Panc1 (cell line): Measurements from ENCODE around the gene ARPC1B. TPM values are rescaled to one million over a fixed set of nuclear protein-coding genes. Genes with fewer than 3 reads are reported as not detected.
"Not testable (repeated sequence)": the region's sequence is repeated elsewhere in the genome, so short reads cannot be mapped to it uniquely, and the experiment has no call there.

Experiments
- ATAC-seq: fragments of 200-7000 bp; cut with Tn5 transposase; 2 replicates; pipeline ENCODE4 v1.9.1; 2020; ENCODE audit warnings: mild to moderate bottlenecking, moderate library complexity
- BruUV-seq: library from RNA; stranded (reverse); fragments of 400-500 nt; replicated peaks from 2 replicates; lab custom pipeline; 2021; lab: Mats Ljungman, UMichigan
- CTCF ChIA-PET: fragments of 300-600 bp; sonication (Branson Sonifier 250); formaldehyde crosslinking; loops from one replicate; lab custom pipeline; 2022; ENCODE audit warnings: antibody characterized with exemption; lab: Charles Lee
- POLR2A ChIA-PET: fragments of 300-600 bp; sonication (Branson Sonifier 250); formaldehyde crosslinking; loops from one replicate; lab custom pipeline; 2022; ENCODE audit warnings: antibody characterized with exemption; lab: Charles Lee
- DNase-seq: peaks from one replicate; pipeline ENCODE4 v3.0.0-alpha.2; 2010; ENCODE audit warnings: low read depth, low spot score
- H3K27ac ChIP-seq: 2 replicates; pipeline ENCODE4 v1.5.1; 2011; ENCODE audit warnings: mild to moderate bottlenecking, low read length, inconsistent platforms
- H3K27me3 ChIP-seq: fragments of 200-500 bp; sonication (Bioruptor generic); 2 replicates; pipeline ENCODE4 v1.6.0; 2014; ENCODE audit warnings: low read length, inconsistent platforms; ENCODE audit not compliant: control insufficient read depth, insufficient read depth
- H3K36me3 ChIP-seq: fragments of 200-500 bp; sonication (Bioruptor generic); 2 replicates; pipeline ENCODE4 v1.5.1; 2014; ENCODE audit warnings: inconsistent platforms, mild to moderate bottlenecking, low read length, moderate library complexity; ENCODE audit not compliant: control insufficient read depth, insufficient read depth
- H3K4me1 ChIP-seq: 2 replicates; pipeline ENCODE4 v1.5.1; 2011; ENCODE audit warnings: inconsistent platforms, mild to moderate bottlenecking, low read length, moderate library complexity; ENCODE audit not compliant: control insufficient read depth, insufficient read depth
- H3K4me3 ChIP-seq, 2 experiments: 2 replicates each; pipeline ENCODE4 v1.5.1; 2011 to 2012; ENCODE audit warnings: low read depth in 2 of 2, low read length in 2 of 2, mild to moderate bottlenecking in 2 of 2, inconsistent platforms in 1 of 2, moderate library complexity in 1 of 2
- H3K9me3 ChIP-seq: fragments of 200-500 bp; sonication (Bioruptor generic); 2 replicates; pipeline ENCODE4 v1.5.1; 2014; ENCODE audit warnings: low read depth, mild to moderate bottlenecking, inconsistent platforms, low read length, moderate library complexity; ENCODE audit not compliant: control insufficient read depth, insufficient read depth
- POLR2AphosphoS5 ChIP-seq: IDR thresholded peaks from 2 replicates; pipeline ENCODE4 v1.6.1; 2012; ENCODE audit warnings: mild to moderate bottlenecking, low read depth, low read length, moderate library complexity
- SIN3A ChIP-seq: IDR thresholded peaks from 2 replicates; pipeline ENCODE4 v1.6.1; 2012; ENCODE audit warnings: low read depth, mild to moderate bottlenecking, low read length, moderate library complexity, borderline replicate concordance; ENCODE audit not compliant: insufficient read depth
- TCF7L2 ChIP-seq: IDR thresholded peaks from 2 replicates; pipeline ENCODE4 v1.6.1; 2011; ENCODE audit warnings: mild to moderate bottlenecking, low read depth, low read length, inconsistent platforms
- in situ Hi-C: cut with HindIII; loops from 2 replicates; pipeline ENCODE4 v1.10.0; 2016; ENCODE audit warnings: low sequenced_read_pairs, low pct_unique_long_range_greater_than_20kb
- intact Hi-C: fragments of 100-400 bp; cut with micrococcal nuclease; formaldehyde crosslinking; loops from one replicate; pipeline ENCODE4 v1.10.0; 2022; ENCODE audit not compliant: unreplicated experiment
- total RNA-seq: library from RNA; stranded (reverse); gene quantifications from one replicate; pipeline ENCODE4 v1.2.1, GENCODE V29; 2021; ENCODE audit not compliant: unreplicated experiment
- TF ChIP-seq, protein P1 (sequence below), 2 experiments: IDR thresholded peaks; 2 replicates each; pipeline ENCODE4 v1.6.1; 2011 to 2012; ENCODE audit warnings: low read depth in 2 of 2, control low read depth in 1 of 2, low read length in 1 of 2, mild to moderate bottlenecking in 1 of 2, moderate library complexity in 1 of 2; ENCODE audit not compliant: insufficient read depth in 1 of 2
- TF ChIP-seq, protein P2 (sequence below): fragments of 450-650 bp; IDR thresholded peaks from 2 replicates; pipeline ENCODE4 v1.5.1; 2017; ENCODE audit warnings: mild to moderate bottlenecking

The ARPC1B gene
- total RNA-seq, 1 experiment from 2014 or later, result 266 TPM

DNA sequence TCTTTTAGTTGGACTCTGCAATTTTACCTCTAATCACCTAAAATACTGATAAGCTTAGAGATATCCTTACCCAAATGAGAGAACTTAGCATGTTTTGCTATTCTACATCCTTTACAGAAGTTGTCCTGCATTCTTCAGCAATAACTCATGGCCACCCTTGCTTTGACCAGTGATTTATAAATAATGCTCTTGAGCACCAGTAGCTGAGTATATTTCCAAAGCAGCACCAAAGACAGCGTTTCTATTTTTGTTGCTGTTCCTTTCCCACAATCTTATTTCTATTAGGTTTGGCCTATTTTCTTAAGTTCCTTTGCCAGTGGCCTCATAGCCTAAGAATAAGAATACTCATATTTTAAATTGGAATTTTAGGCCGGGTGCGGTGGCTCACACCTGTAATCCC, 33.9 kb upstream of the ARPC1B start:
- in situ Hi-C loops, result no loop called here
- no TSS peak for BruUV-seq
- no peaks in the 10 kb centered on the region for H3K27me3 ChIP-seq
- TF ChIP-seq SIN3A, result no peak
- TF ChIP-seq, protein P1, sequence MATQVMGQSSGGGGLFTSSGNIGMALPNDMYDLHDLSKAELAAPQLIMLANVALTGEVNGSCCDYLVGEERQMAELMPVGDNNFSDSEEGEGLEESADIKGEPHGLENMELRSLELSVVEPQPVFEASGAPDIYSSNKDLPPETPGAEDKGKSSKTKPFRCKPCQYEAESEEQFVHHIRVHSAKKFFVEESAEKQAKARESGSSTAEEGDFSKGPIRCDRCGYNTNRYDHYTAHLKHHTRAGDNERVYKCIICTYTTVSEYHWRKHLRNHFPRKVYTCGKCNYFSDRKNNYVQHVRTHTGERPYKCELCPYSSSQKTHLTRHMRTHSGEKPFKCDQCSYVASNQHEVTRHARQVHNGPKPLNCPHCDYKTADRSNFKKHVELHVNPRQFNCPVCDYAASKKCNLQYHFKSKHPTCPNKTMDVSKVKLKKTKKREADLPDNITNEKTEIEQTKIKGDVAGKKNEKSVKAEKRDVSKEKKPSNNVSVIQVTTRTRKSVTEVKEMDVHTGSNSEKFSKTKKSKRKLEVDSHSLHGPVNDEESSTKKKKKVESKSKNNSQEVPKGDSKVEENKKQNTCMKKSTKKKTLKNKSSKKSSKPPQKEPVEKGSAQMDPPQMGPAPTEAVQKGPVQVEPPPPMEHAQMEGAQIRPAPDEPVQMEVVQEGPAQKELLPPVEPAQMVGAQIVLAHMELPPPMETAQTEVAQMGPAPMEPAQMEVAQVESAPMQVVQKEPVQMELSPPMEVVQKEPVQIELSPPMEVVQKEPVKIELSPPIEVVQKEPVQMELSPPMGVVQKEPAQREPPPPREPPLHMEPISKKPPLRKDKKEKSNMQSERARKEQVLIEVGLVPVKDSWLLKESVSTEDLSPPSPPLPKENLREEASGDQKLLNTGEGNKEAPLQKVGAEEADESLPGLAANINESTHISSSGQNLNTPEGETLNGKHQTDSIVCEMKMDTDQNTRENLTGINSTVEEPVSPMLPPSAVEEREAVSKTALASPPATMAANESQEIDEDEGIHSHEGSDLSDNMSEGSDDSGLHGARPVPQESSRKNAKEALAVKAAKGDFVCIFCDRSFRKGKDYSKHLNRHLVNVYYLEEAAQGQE (IDR thresholded peaks at IDR 0.05; ENCODE audit: insufficient read depth in 1 of 2, low read depth in 2 of 2, low read length in 1 of 2), result no peak
- no peak for TF ChIP-seq POLR2AphosphoS5
- no peak for TF ChIP-seq TCF7L2
- TF ChIP-seq, protein P2, sequence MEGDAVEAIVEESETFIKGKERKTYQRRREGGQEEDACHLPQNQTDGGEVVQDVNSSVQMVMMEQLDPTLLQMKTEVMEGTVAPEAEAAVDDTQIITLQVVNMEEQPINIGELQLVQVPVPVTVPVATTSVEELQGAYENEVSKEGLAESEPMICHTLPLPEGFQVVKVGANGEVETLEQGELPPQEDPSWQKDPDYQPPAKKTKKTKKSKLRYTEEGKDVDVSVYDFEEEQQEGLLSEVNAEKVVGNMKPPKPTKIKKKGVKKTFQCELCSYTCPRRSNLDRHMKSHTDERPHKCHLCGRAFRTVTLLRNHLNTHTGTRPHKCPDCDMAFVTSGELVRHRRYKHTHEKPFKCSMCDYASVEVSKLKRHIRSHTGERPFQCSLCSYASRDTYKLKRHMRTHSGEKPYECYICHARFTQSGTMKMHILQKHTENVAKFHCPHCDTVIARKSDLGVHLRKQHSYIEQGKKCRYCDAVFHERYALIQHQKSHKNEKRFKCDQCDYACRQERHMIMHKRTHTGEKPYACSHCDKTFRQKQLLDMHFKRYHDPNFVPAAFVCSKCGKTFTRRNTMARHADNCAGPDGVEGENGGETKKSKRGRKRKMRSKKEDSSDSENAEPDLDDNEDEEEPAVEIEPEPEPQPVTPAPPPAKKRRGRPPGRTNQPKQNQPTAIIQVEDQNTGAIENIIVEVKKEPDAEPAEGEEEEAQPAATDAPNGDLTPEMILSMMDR, result no peak
- no peak overlapping the region for H3K27ac ChIP-seq
- DNase-seq (no peak), ATAC-seq (no peak)
- ChIA-PET POLR2A (no interaction called here), CTCF (no interaction called here)
- no peaks in the 10 kb centered on the region for H3K4me1 ChIP-seq
- H3K36me3 ChIP-seq, result peaks cover 28% of the 10 kb centered on the region
- intact Hi-C loops, result no loop called here
- no peak overlapping the region for H3K4me3 ChIP-seq
- H3K9me3 ChIP-seq, result no peaks in the 10 kb centered on the region

DNA sequence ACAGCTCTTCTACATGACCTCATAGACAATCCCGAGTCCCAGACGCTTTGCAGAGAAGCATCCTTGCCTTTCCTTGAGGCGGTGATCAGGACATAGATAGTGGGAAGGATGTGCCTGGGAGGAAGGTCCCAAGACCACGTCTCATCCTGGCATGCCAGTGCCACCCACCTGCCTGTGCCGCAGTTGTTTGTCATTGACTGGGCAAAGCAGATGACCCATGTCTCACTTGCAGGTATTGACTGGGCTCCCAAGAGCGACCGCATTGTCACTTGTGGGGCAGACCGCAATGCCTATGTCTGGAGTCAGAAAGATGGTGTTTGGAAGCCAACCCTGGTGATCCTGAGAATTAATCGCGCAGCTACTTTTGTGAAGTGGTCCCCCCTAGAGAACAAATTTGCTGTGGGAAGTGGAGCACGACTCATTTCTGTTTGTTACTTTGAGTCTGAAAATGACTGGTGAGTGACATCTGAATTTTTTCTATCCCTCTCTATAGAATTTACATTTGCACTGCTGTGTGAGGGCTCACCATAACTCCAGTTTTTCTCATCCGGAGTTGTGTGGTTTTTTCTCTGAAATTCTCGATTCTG, 30.4 kb upstream of the ARPC1B start:
- POLR2A ChIA-PET, result no interaction called here

DNA sequence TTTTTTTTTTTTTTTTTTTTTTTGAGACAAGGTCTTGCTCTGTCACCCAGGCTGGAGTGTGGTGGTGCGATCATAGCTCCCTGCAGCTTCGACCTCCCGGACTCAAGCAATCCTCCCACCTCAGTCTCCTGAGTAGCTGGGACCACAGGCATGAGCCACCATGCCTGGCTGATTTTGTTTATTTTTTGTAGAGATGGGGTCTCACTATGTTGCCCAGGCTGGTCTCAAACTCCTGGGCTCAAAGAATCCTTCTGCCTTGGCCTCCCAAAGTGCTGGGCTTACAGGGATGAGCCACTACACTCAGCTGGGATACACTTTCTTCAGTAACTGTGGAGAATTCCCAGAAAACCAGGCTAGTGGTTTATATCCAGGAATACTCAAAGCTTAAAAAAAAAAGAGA, 23.9 kb upstream of the ARPC1B start:
- H3K4me1 ChIP-seq, intact Hi-C loops, DNase-seq, H3K9me3 ChIP-seq, in situ Hi-C loops, H3K4me3 ChIP-seq, H3K27me3 ChIP-seq, BruUV-seq, ATAC-seq, H3K27ac ChIP-seq: not testable (repeated sequence)
- CTCF ChIA-PET, result interaction anchor here (0.7 kb wide), 1 partner anchor 451 kb away, joined by 4 read pairs; no protein-coding TSS in a partner anchor
- peaks cover 13% of the 10 kb centered on the region for H3K36me3 ChIP-seq
- POLR2A ChIA-PET, result interaction anchor here (0.7 kb wide), 1 partner anchor 11 kb away, joined by 5 read pairs; no protein-coding TSS in a partner anchor

More for the DNA sequence above, 30.4 kb upstream of the ARPC1B start:
- Histone ChIP-seq H3K4me1 (no peaks in the 10 kb centered on the region), H3K36me3 (peaks cover 23% of the 10 kb centered on the region), H3K27ac (no peak overlapping the region), H3K27me3 (no peaks in the 10 kb centered on the region), H3K4me3 (no peak overlapping the region), H3K9me3 (no peaks in the 10 kb centered on the region)
- intact Hi-C loops (no loop called here), in situ Hi-C loops (no loop called here)
- no TSS peak for BruUV-seq
- TF ChIP-seq SIN3A (no peak), TCF7L2 (no peak), POLR2AphosphoS5 (no peak)
- TF ChIP-seq, protein P1 (IDR thresholded peaks at IDR 0.05; ENCODE audit: insufficient read depth in 1 of 2, low read depth in 2 of 2, low read length in 1 of 2), result no peak
- TF ChIP-seq, protein P2, result no peak
- peak; percentile 47; the same call in 1 of the 2 replicates for ATAC-seq
- CTCF ChIA-PET, result no interaction called here
- no peak for DNase-seq
